HG02623 (cell line): ENCODE data around the gene ACSL3.
"Not testable (repeated sequence)": the region's sequence is repeated elsewhere in the genome, so short reads cannot be mapped to it uniquely, and the experiment has no call there.

Experiments used
- ATAC-seq: cut with Tn5 transposase; IDR thresholded peaks from one replicate; pipeline ENCODE4 v1.9.1; 2021; ENCODE audit warnings: moderate library complexity; ENCODE audit not compliant: unreplicated experiment

The ACSL3 gene

GRCh38 chr2:222860740-222861410 lies at the start of gene ACSL3:
ACSL3 (plus strand) TSS chr2:222861036; CDS start chr2:222908773, 47,737 bp downstream.
- ATAC-seq = peak; percentile 98

GRCh38 chr2:222811828-222812227 lies 49.0 kb upstream of the ACSL3 start:
- no peak for ATAC-seq

GRCh38 chr2:222813177-222813843 lies 47.5 kb upstream of the ACSL3 start:
- peak; percentile 90 for ATAC-seq

GRCh38 chr2:222819722-222820333 lies 41.0 kb upstream of the ACSL3 start:
- no peak for ATAC-seq

GRCh38 chr2:222823183-222823930 lies 37.5 kb upstream of the ACSL3 start:
- ATAC-seq = no peak

GRCh38 chr2:222825031-222825430 lies 35.8 kb upstream of the ACSL3 start:
- ATAC-seq = no peak

- ATAC-seq = no peak
Observed at GRCh38 chr2:222827417-222827816, 33.4 kb upstream of the ACSL3 start.

- ATAC-seq = no peak
Observed at GRCh38 chr2:222828572-222828971, 32.3 kb upstream of the ACSL3 start.

- no peak for ATAC-seq
Observed at GRCh38 chr2:222830164-222830563, 30.7 kb upstream of the ACSL3 start.

GRCh38 chr2:222833410-222833809 lies 27.4 kb upstream of the ACSL3 start:
- no peak for ATAC-seq

GRCh38 chr2:222835143-222835822 lies 25.6 kb upstream of the ACSL3 start:
- no peak for ATAC-seq

- no peak for ATAC-seq
Observed at GRCh38 chr2:222835823-222836151, 25.0 kb upstream of the ACSL3 start.

GRCh38 chr2:222837643-222838056 lies 23.2 kb upstream of the ACSL3 start:
- no peak for ATAC-seq

GRCh38 chr2:222840060-222840802 lies 20.6 kb upstream of the ACSL3 start:
- no peak for ATAC-seq

GRCh38 chr2:222842491-222843174 lies 18.2 kb upstream of the ACSL3 start:
- no peak for ATAC-seq

GRCh38 chr2:222844323-222844722 lies 16.5 kb upstream of the ACSL3 start:
- ATAC-seq = no peak

GRCh38 chr2:222845314-222845713 lies 15.5 kb upstream of the ACSL3 start:
- ATAC-seq = not testable (repeated sequence)

GRCh38 chr2:222846003-222846402 lies 14.8 kb upstream of the ACSL3 start:
- ATAC-seq = no peak

GRCh38 chr2:222848031-222848430 lies 12.8 kb upstream of the ACSL3 start:
- not testable (repeated sequence) for ATAC-seq

GRCh38 chr2:222848862-222849261 lies 12.0 kb upstream of the ACSL3 start:
- no peak for ATAC-seq
